ENCODE data around the gene HMCN2.

The HMCN2 gene

GRCh38 chr9:130290291-130291181 is 25.0 kb downstream of the HMCN2 start:
- DNase-seq (ENCODE audit: low read depth): no peak

- DNase-seq (ENCODE audit: low read depth): no peak
These were observed 25.9 kb downstream of the HMCN2 start for GRCh38 chr9:130291474-130291873.

- no peak for DNase-seq (ENCODE audit: low read depth)
These were observed 26.5 kb downstream of the HMCN2 start for GRCh38 chr9:130292106-130292505.

GRCh38 chr9:130294664-130295063 is 29.1 kb downstream of the HMCN2 start:
- no peak for DNase-seq (ENCODE audit: low read depth)

- DNase-seq (ENCODE audit: low read depth): no peak
These were observed 29.9 kb downstream of the HMCN2 start for GRCh38 chr9:130295431-130295830.

- DNase-seq (ENCODE audit: low read depth): no peak
These were observed 30.6 kb downstream of the HMCN2 start for GRCh38 chr9:130295945-130296782.

GRCh38 chr9:130296783-130297055 is 31.2 kb downstream of the HMCN2 start:
- DNase-seq (ENCODE audit: low read depth): no peak

GRCh38 chr9:130297371-130297770 is 31.8 kb downstream of the HMCN2 start:
- DNase-seq (ENCODE audit: low read depth): no peak

GRCh38 chr9:130298662-130299279 is 33.2 kb downstream of the HMCN2 start:
- no peak for DNase-seq (ENCODE audit: low read depth)

- DNase-seq (ENCODE audit: low read depth): no peak
These were observed 34.4 kb downstream of the HMCN2 start for GRCh38 chr9:130299785-130300615.

GRCh38 chr9:130300739-130301138 is 35.2 kb downstream of the HMCN2 start:
- DNase-seq (ENCODE audit: low read depth): no peak

- no peak for DNase-seq (ENCODE audit: low read depth)
These were observed 36.1 kb downstream of the HMCN2 start for GRCh38 chr9:130301483-130302286.

- DNase-seq (ENCODE audit: low read depth): no peak
These were observed 37.4 kb downstream of the HMCN2 start for GRCh38 chr9:130302785-130303612.

- DNase-seq (ENCODE audit: low read depth): no peak
These were observed 38.1 kb downstream of the HMCN2 start for GRCh38 chr9:130303613-130304055.

- DNase-seq (ENCODE audit: low read depth): no peak
These were observed 38.6 kb downstream of the HMCN2 start for GRCh38 chr9:130304116-130304515.

- DNase-seq (ENCODE audit: low read depth): no peak
These were observed 39.1 kb downstream of the HMCN2 start for GRCh38 chr9:130304643-130305042.

- no peak for DNase-seq (ENCODE audit: low read depth)
These were observed 39.8 kb downstream of the HMCN2 start for GRCh38 chr9:130305381-130305780.

GRCh38 chr9:130306823-130307666 is 41.5 kb downstream of the HMCN2 start:
- DNase-seq (ENCODE audit: low read depth): no peak

- DNase-seq (ENCODE audit: low read depth): no peak
These were observed 42.0 kb downstream of the HMCN2 start for GRCh38 chr9:130307667-130307943.
